ENCODE data around the gene PCAT7. TPM values are rescaled to one million over a fixed set of nuclear protein-coding genes. Genes with fewer than 3 reads are reported as not detected.

PCAT7 gene
- total and polyA plus RNA-seq, 2 experiments from 2014 or later, result not detected

DNA sequence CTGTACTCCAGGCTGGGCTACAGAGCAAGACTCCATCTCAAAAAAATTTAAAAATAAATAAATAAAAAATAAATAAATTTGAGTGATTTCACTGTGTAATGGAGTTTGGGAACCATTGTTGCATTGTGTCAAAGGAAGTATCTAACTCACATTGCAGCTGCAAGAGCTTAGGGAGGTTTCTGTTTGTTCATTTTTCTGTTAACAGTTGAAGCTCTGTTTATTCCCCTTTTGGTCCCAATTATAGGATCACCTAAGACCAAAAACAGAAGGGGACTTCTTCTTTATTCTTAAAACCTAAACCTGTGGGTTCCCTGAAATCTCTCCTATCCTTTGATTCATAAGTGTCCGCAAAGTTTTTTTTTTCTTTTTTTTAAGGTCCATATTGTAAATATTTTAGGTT is 28.6 kb upstream of the PCAT7 start:
- Histone ChIP-seq H3K4me2 (ENCODE audit: unreplicated experiment) (no peak overlapping the region), H3K4me3 (no peak overlapping the region), H3K9me3 (ENCODE audit: low read depth) (no peaks in the 10 kb centered on the region), H3K27ac (no peak overlapping the region), H3K9me2 (ENCODE audit: insufficient read depth) (no peaks in the 10 kb centered on the region), H3F3A (ENCODE audit: insufficient read depth) (no peaks in the 10 kb centered on the region), H4K20me1 (ENCODE audit: insufficient read depth) (no peaks in the 10 kb centered on the region), H3K4me1 (ENCODE audit: insufficient read depth) (no peaks in the 10 kb centered on the region), H2AFZ (no peak overlapping the region), H3K9ac (no peak overlapping the region), H3K36me3 (ENCODE audit: low read depth) (no peaks in the 10 kb centered on the region), H3K79me2 (ENCODE audit: insufficient read depth) (no peaks in the 10 kb centered on the region), H3K27me3 (replicated peaks; ENCODE audit: insufficient read depth) (no peaks in the 10 kb centered on the region; the same call in 1 of the 2 replicates)
- TF ChIP-seq EZH2phosphoT487 (IDR thresholded peaks at IDR 0.05; ENCODE audit: insufficient read depth, low read depth) (no peak), EZH2 (IDR thresholded peaks at IDR 0.05; ENCODE audit: insufficient read depth, poor library complexity, severe bottlenecking) (no peak)
- no peak for DNase-seq
- 72 to 77% methylated on average over 1 of the region's 1 CpG for WGBS, 2 experiments (ENCODE audit: low coverage in 1 of 2, low lambda C conversion rate in 2 of 2, missing lambda C conversion rate in 2 of 2)
- in situ Hi-C loops (cut with MboI), result no loop called here

DNA sequence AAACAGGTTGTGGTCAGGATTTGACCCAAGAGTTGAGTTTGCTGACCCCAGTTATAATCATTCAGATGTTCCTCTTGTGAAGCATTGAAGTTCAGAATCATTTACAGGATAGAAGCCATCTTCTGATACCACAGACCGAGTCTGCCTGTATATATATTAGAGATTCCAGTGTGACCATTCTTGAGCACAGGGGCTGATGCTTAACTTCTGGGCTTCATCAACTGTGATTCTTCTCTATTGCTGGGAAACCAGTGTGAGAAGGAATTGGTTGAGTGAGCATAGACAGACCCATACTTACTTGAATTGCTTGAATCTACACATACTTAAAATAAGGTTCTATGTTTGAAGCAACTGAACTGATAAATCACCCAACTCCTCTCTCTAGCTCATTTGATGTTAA is 27.9 kb upstream of the PCAT7 start:
- Histone ChIP-seq H3K27me3 (replicated peaks; ENCODE audit: insufficient read depth) (no peaks in the 10 kb centered on the region; the same call in 1 of the 2 replicates), H3K9ac (no peak overlapping the region), H3F3A (ENCODE audit: insufficient read depth) (no peaks in the 10 kb centered on the region), H3K4me2 (ENCODE audit: unreplicated experiment) (no peak overlapping the region), H3K9me3 (ENCODE audit: low read depth) (no peaks in the 10 kb centered on the region), H3K27ac (no peak overlapping the region), H3K9me2 (ENCODE audit: insufficient read depth) (no peaks in the 10 kb centered on the region), H3K36me3 (ENCODE audit: low read depth) (no peaks in the 10 kb centered on the region), H4K20me1 (ENCODE audit: insufficient read depth) (no peaks in the 10 kb centered on the region), H3K4me1 (ENCODE audit: insufficient read depth) (no peaks in the 10 kb centered on the region), H2AFZ (no peak overlapping the region), H3K4me3 (no peak overlapping the region), H3K79me2 (ENCODE audit: insufficient read depth) (no peaks in the 10 kb centered on the region)
- TF ChIP-seq EZH2phosphoT487 (IDR thresholded peaks at IDR 0.05; ENCODE audit: insufficient read depth, low read depth) (no peak), EZH2 (IDR thresholded peaks at IDR 0.05; ENCODE audit: insufficient read depth, poor library complexity, severe bottlenecking) (no peak)
- in situ Hi-C loops (cut with MboI), result no loop called here
- 0 to 13% methylated on average over 1 of the region's 1 CpG for WGBS, 2 experiments (ENCODE audit: low coverage in 1 of 2, low lambda C conversion rate in 2 of 2, missing lambda C conversion rate in 2 of 2)
- no peak for DNase-seq

DNA sequence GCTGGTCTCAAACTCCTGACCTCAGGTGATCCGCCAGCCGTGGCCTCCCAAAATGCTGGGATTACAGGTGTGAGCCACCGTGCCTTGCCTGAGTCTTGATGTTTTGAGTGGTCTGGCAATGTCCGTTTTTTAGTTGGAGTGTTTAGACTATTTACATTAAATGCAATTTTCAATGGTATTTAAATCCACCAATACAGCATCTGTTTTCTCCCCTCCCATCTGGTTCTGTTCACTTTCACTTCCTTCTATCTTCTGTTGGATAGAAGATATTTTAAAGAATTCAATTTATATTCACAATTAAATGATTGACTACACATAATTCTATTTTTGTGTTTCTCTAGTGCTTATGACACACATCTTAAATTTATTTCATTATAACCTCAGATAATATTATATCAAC is 26.0 kb upstream of the PCAT7 start:
- H3K9me2 ChIP-seq (ENCODE audit: insufficient read depth), result no peaks in the 10 kb centered on the region
- no peaks in the 10 kb centered on the region for H4K20me1 ChIP-seq (ENCODE audit: insufficient read depth)
- no peaks in the 10 kb centered on the region for H3F3A ChIP-seq (ENCODE audit: insufficient read depth)
- H3K4me1 ChIP-seq (ENCODE audit: insufficient read depth), result no peaks in the 10 kb centered on the region
- peaks cover 4% of the 10 kb centered on the region; the same call in 1 of the 2 replicates for H3K27me3 ChIP-seq (replicated peaks; ENCODE audit: insufficient read depth)
- no peak overlapping the region for H2AFZ ChIP-seq
- TF ChIP-seq EZH2phosphoT487 (IDR thresholded peaks at IDR 0.05; ENCODE audit: insufficient read depth, low read depth), result no peak
- no peak for TF ChIP-seq EZH2 (IDR thresholded peaks at IDR 0.05; ENCODE audit: insufficient read depth, poor library complexity, severe bottlenecking)
- in situ Hi-C loops (cut with MboI), result no loop called here
- DNase-seq, result no peak
- H3K9me3 ChIP-seq (ENCODE audit: low read depth), result no peaks in the 10 kb centered on the region
- H3K27ac ChIP-seq, result no peak overlapping the region
- H3K36me3 ChIP-seq (ENCODE audit: low read depth), result no peaks in the 10 kb centered on the region
- H3K9ac ChIP-seq, result no peak overlapping the region
- H3K79me2 ChIP-seq (ENCODE audit: insufficient read depth), result no peaks in the 10 kb centered on the region
- no peak overlapping the region for H3K4me2 ChIP-seq (ENCODE audit: unreplicated experiment)
- no peak overlapping the region for H3K4me3 ChIP-seq
- 24 to 32% methylated on average over 4 of the region's 4 CpGs for WGBS, 2 experiments (ENCODE audit: low coverage in 1 of 2, low lambda C conversion rate in 2 of 2, missing lambda C conversion rate in 2 of 2)

DNA sequence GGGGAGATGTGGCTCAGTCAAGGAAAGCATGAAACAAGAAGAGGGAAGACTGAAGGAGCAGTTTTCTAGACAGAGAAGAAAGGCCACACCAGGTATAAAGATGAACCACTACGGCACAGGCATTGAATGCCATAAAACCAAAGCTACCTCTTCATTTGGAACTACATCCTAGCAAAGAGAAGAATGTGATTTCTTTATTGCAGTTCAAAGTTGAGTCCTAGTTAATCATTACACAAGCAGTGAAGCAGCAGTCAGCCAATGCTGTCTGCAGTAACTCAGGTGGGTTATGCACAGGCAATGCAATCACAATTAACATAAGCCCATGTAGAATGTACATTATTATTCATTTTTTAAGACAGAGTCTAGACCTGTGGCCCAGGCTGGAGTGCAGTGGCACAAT is 21.7 kb upstream of the PCAT7 start:
- Histone ChIP-seq H3K9me2 (ENCODE audit: insufficient read depth) (no peaks in the 10 kb centered on the region), H4K20me1 (ENCODE audit: insufficient read depth) (no peaks in the 10 kb centered on the region), H3K27me3 (replicated peaks; ENCODE audit: insufficient read depth) (peaks cover 5% of the 10 kb centered on the region; the same call in 1 of the 2 replicates), H3F3A (ENCODE audit: insufficient read depth) (no peaks in the 10 kb centered on the region), H3K9ac (no peak overlapping the region), H3K27ac (no peak overlapping the region), H3K4me1 (ENCODE audit: insufficient read depth) (no peaks in the 10 kb centered on the region), H3K36me3 (ENCODE audit: low read depth) (no peaks in the 10 kb centered on the region), H3K4me3 (no peak overlapping the region), H3K4me2 (ENCODE audit: unreplicated experiment) (no peak overlapping the region), H3K9me3 (ENCODE audit: low read depth) (no peaks in the 10 kb centered on the region), H3K79me2 (ENCODE audit: insufficient read depth) (no peaks in the 10 kb centered on the region), H2AFZ (no peak overlapping the region)
- 45 to 47% methylated on average over 1 of the region's 1 CpG for WGBS, 2 experiments (ENCODE audit: low coverage in 1 of 2, low lambda C conversion rate in 2 of 2, missing lambda C conversion rate in 2 of 2)
- TF ChIP-seq EZH2phosphoT487 (IDR thresholded peaks at IDR 0.05; ENCODE audit: insufficient read depth, low read depth), result no peak
- TF ChIP-seq EZH2 (IDR thresholded peaks at IDR 0.05; ENCODE audit: insufficient read depth, poor library complexity, severe bottlenecking), result no peak
- in situ Hi-C loops (cut with MboI), result no loop called here
- DNase-seq, result no peak

DNA sequence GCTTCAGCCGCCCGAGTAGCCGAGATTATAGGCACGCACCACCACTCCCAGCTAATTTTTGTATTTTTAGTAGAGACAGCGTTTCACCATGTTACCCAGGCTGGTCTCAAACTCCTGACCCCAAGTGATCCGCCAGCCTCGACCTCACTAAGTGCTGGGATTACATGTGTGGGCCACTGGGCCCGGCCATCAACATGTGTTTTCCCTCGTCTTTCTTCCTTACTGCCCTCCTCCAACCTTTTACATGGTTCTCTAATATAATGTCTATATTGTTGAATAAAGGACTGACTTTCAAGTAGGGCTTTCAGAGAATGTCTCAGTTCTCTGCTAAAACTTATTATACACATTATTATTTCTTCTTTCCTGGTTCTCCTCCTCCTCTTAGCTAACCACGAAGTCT is 21.3 kb upstream of the PCAT7 start:
- in situ Hi-C loops (cut with MboI), result no loop called here
- H3K4me2 ChIP-seq (ENCODE audit: unreplicated experiment), result no peak overlapping the region
- WGBS, 2 experiments (ENCODE audit: low coverage in 1 of 2, low lambda C conversion rate in 2 of 2, missing lambda C conversion rate in 2 of 2), result 52 to 54% methylated on average over 10 of the region's 10 CpGs
- TF ChIP-seq EZH2phosphoT487 (IDR thresholded peaks at IDR 0.05; ENCODE audit: insufficient read depth, low read depth) (no peak), EZH2 (IDR thresholded peaks at IDR 0.05; ENCODE audit: insufficient read depth, poor library complexity, severe bottlenecking) (no peak)
- no peak overlapping the region for H3K27ac ChIP-seq
- peaks cover 5% of the 10 kb centered on the region; the same call in 1 of the 2 replicates for H3K27me3 ChIP-seq (replicated peaks; ENCODE audit: insufficient read depth)
- no peak overlapping the region for H3K4me3 ChIP-seq
- H3K36me3 ChIP-seq (ENCODE audit: low read depth), result no peaks in the 10 kb centered on the region
- no peaks in the 10 kb centered on the region for H3K9me2 ChIP-seq (ENCODE audit: insufficient read depth)
- H3K9ac ChIP-seq, result no peak overlapping the region
- H3K79me2 ChIP-seq (ENCODE audit: insufficient read depth), result no peaks in the 10 kb centered on the region
- no peaks in the 10 kb centered on the region for H4K20me1 ChIP-seq (ENCODE audit: insufficient read depth)
- no peaks in the 10 kb centered on the region for H3K9me3 ChIP-seq (ENCODE audit: low read depth)
- no peaks in the 10 kb centered on the region for H3K4me1 ChIP-seq (ENCODE audit: insufficient read depth)
- H3F3A ChIP-seq (ENCODE audit: insufficient read depth), result no peaks in the 10 kb centered on the region
- DNase-seq, result no peak
- H2AFZ ChIP-seq, result no peak overlapping the region
